ENCODE measurements around the gene ZNF536. TPM values are rescaled to one million over a fixed set of nuclear protein-coding genes. Genes with fewer than 3 reads are reported as not detected.

Gene ZNF536
- total RNA-seq, 1 experiment from 2014 or later = not detected

DNA sequence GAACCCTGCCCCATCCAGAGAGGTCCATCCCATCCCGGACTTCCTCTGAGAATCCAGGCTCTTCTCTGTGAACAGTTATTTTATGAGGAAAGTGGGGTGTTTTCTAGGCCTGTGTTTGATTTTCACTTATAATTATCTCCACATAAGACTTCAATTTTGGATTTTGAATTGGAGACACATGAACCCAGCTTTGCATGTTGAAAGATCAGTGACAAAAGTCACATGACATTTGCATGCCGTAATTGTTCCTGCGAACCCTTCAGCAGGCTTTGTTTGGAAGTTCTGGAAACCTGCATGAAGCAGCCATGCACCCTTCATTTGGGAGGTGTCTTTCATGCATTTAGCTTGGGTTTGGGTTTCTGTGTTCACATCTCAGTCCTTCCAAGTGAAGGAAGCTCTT is 44.9 kb upstream of the ZNF536 start:
- no peaks in the 10 kb centered on the region for H3K9me2 ChIP-seq (ENCODE audit: insufficient read depth)
- H3K4me3 ChIP-seq = no peak overlapping the region
- no peak overlapping the region for H2AFZ ChIP-seq
- no peak overlapping the region for H3K27ac ChIP-seq
- BruUV-seq (replicated peaks) = no TSS peak
- H3F3A ChIP-seq (ENCODE audit: insufficient read depth, low read depth) = no peaks in the 10 kb centered on the region
- intact Hi-C loops (cut with micrococcal nuclease; ENCODE audit: unreplicated experiment) = no loop called here
- H3K4me1 ChIP-seq (replicated peaks; ENCODE audit: insufficient read depth) = no peaks in the 10 kb centered on the region
- no peak for DNase-seq
- ChIA-PET CTCF (no interaction called here), POLR2A (ENCODE audit: unreplicated experiment) (no interaction called here)
- no peak for TF ChIP-seq CTCF (conservative IDR thresholded peaks at IDR 0.05)
- no peak for TF ChIP-seq EZH2 (IDR thresholded peaks at IDR 0.05; ENCODE audit: low read depth)
- H3K79me2 ChIP-seq (ENCODE audit: low read depth) = no peaks in the 10 kb centered on the region
- no peak overlapping the region for H3K4me2 ChIP-seq
- no peaks in the 10 kb centered on the region for H3K9me3 ChIP-seq (ENCODE audit: insufficient read depth, low read depth)
- no peaks in the 10 kb centered on the region for H4K20me1 ChIP-seq (ENCODE audit: insufficient read depth)
- peaks cover 52% of the 10 kb centered on the region for H3K27me3 ChIP-seq (ENCODE audit: insufficient read depth, low read depth)
- H3K36me3 ChIP-seq (ENCODE audit: low read depth) = no peaks in the 10 kb centered on the region

DNA sequence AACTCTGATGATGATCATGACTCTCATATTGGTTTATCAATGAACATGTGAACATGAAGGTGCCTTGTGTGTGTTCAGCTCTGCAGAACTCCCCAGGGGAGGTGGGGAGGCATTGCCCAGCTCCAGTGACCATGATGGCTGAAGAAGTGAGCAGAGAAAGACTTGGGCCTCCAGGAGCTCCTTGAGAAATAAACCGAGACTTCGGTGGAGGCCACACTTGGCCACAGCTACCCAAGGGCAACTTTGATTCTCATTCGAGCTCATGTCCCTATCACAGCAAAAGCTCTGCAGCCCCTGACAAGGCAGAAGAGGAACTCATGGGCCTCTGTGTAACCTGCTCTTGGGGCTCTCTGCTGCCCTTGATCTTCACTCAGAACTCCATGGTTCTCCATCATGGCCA is 44.1 kb upstream of the ZNF536 start:
- Histone ChIP-seq H3K27me3 (ENCODE audit: insufficient read depth, low read depth) (peaks cover 52% of the 10 kb centered on the region), H3K9me3 (ENCODE audit: insufficient read depth, low read depth) (no peaks in the 10 kb centered on the region), H3F3A (ENCODE audit: insufficient read depth, low read depth) (no peaks in the 10 kb centered on the region), H4K20me1 (ENCODE audit: insufficient read depth) (no peaks in the 10 kb centered on the region), H3K79me2 (ENCODE audit: low read depth) (no peaks in the 10 kb centered on the region), H3K36me3 (ENCODE audit: low read depth) (no peaks in the 10 kb centered on the region), H3K9me2 (ENCODE audit: insufficient read depth) (no peaks in the 10 kb centered on the region), H3K4me3 (no peak overlapping the region), H3K27ac (no peak overlapping the region), H2AFZ (no peak overlapping the region), H3K4me2 (no peak overlapping the region), H3K4me1 (replicated peaks; ENCODE audit: insufficient read depth) (no peaks in the 10 kb centered on the region)
- TF ChIP-seq EZH2 (IDR thresholded peaks at IDR 0.05; ENCODE audit: low read depth) (no peak), CTCF (conservative IDR thresholded peaks at IDR 0.05) (no peak)
- no peak for DNase-seq
- BruUV-seq (replicated peaks) = no TSS peak
- ChIA-PET CTCF (no interaction called here), POLR2A (ENCODE audit: unreplicated experiment) (no interaction called here)
- intact Hi-C loops (cut with micrococcal nuclease; ENCODE audit: unreplicated experiment) = no loop called here

DNA sequence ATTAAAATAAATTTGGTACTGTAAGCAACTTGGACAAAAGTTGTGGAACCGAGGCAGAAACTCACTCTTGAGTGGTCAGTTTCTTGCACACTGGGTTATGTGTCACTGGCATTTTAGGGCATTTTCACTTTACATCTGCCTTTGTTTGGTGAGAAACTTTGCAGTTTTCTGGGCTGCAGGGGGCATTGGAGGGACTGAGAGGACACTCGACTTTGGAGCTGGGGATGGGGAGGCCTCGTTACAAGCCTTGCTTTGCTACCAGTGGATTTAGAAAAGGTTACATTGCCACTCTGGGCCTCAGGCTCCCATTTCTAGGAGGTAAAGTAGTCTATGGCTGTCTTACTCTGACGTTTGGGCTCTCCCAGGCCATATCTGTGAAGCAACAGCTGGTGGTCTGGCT is 41.9 kb upstream of the ZNF536 start:
- H3F3A ChIP-seq (ENCODE audit: insufficient read depth, low read depth) = no peaks in the 10 kb centered on the region
- no peaks in the 10 kb centered on the region for H3K79me2 ChIP-seq (ENCODE audit: low read depth)
- no peaks in the 10 kb centered on the region for H3K36me3 ChIP-seq (ENCODE audit: low read depth)
- intact Hi-C loops (cut with micrococcal nuclease; ENCODE audit: unreplicated experiment) = no loop called here
- H3K4me3 ChIP-seq = no peak overlapping the region
- no peaks in the 10 kb centered on the region for H3K9me2 ChIP-seq (ENCODE audit: insufficient read depth)
- H3K4me2 ChIP-seq = no peak overlapping the region
- no peak for TF ChIP-seq EZH2 (IDR thresholded peaks at IDR 0.05; ENCODE audit: low read depth)
- TF ChIP-seq CTCF (conservative IDR thresholded peaks at IDR 0.05) = no peak
- H3K27ac ChIP-seq = no peak overlapping the region
- CTCF ChIA-PET = no interaction called here
- no peaks in the 10 kb centered on the region for H4K20me1 ChIP-seq (ENCODE audit: insufficient read depth)
- H3K4me1 ChIP-seq (replicated peaks; ENCODE audit: insufficient read depth) = no peaks in the 10 kb centered on the region
- POLR2A ChIA-PET (ENCODE audit: unreplicated experiment) = no interaction called here
- no peak for DNase-seq
- H3K27me3 ChIP-seq (ENCODE audit: insufficient read depth, low read depth) = peaks cover 57% of the 10 kb centered on the region
- no TSS peak for BruUV-seq (replicated peaks)
- H3K9me3 ChIP-seq (ENCODE audit: insufficient read depth, low read depth) = no peaks in the 10 kb centered on the region
- no peak overlapping the region for H2AFZ ChIP-seq
